ELR (cell line): Measurements from ENCODE around the gene NFASC.

Source experiments
- DNase-seq: peaks from one replicate; pipeline ENCODE4 v3.0.0-alpha.2; 2015; ENCODE audit warnings: low read depth

Gene NFASC

GRCh38 chr1:205041998-205042910 is 171.6 kb downstream of the NFASC start:
- DNase-seq: no peak

GRCh38 chr1:205042911-205043806 is 172.5 kb downstream of the NFASC start, which contains the start of gene CNTN2:
CNTN2 (plus strand) TSS chr1:205043212; CDS start chr1:205053186, 9,974 bp downstream.
- no peak for DNase-seq

GRCh38 chr1:205043866-205044265 is 173.2 kb downstream of the NFASC start:
- no peak for DNase-seq

GRCh38 chr1:205044741-205045140 is 174.1 kb downstream of the NFASC start:
- no peak for DNase-seq

- no peak for DNase-seq
These were observed 174.5 kb downstream of the NFASC start for GRCh38 chr1:205045146-205045545.

- no peak for DNase-seq
These were observed 176.2 kb downstream of the NFASC start for GRCh38 chr1:205046870-205047269.

GRCh38 chr1:205047764-205048231 is 177.1 kb downstream of the NFASC start:
- DNase-seq: no peak

GRCh38 chr1:205048382-205048781 is 177.7 kb downstream of the NFASC start:
- DNase-seq: no peak

- no peak for DNase-seq
These were observed 178.8 kb downstream of the NFASC start for GRCh38 chr1:205049479-205049878.

- no peak for DNase-seq
These were observed 182.0 kb downstream of the NFASC start for GRCh38 chr1:205052690-205053089.

GRCh38 chr1:205053296-205053695 is 182.6 kb downstream of the NFASC start:
- DNase-seq: no peak

GRCh38 chr1:205054013-205054412 is 183.4 kb downstream of the NFASC start:
- no peak for DNase-seq

GRCh38 chr1:205056188-205056611 is 185.5 kb downstream of the NFASC start:
- DNase-seq: no peak

GRCh38 chr1:205056956-205057568 is 186.4 kb downstream of the NFASC start:
- no peak for DNase-seq

- no peak for DNase-seq
These were observed 187.3 kb downstream of the NFASC start for GRCh38 chr1:205057808-205058575.

- no peak for DNase-seq
These were observed 188.2 kb downstream of the NFASC start for GRCh38 chr1:205058853-205059252.

- no peak for DNase-seq
These were observed 189.0 kb downstream of the NFASC start for GRCh38 chr1:205059660-205060059.

- no peak for DNase-seq
These were observed 190.1 kb downstream of the NFASC start for GRCh38 chr1:205060746-205061145.

GRCh38 chr1:205061227-205061626 is 190.6 kb downstream of the NFASC start:
- no peak for DNase-seq

- peak; percentile 72 for DNase-seq
These were observed 191.0 kb downstream of the NFASC start for GRCh38 chr1:205061665-205062069.

GRCh38 chr1:205062319-205062718 is 191.7 kb downstream of the NFASC start:
- DNase-seq: no peak
